Right hindlimb (tissue), 1 donor: ENCODE measurements around the gene OLFM4.

Experiments used
- DNase-seq: peaks from one replicate; pipeline ENCODE4 v3.0.0-alpha.2; 2018

The OLFM4 gene

GRCh38 chr13:53014495-53015443, 13.8 kb upstream of the OLFM4 start:
- DNase-seq, result no peak

- DNase-seq, result no peak
Measured at GRCh38 chr13:53015971-53016370, 12.6 kb upstream of the OLFM4 start.

GRCh38 chr13:53017433-53017970, 11.1 kb upstream of the OLFM4 start:
- no peak for DNase-seq

- DNase-seq, result no peak
Measured at GRCh38 chr13:53018690-53019647, 9.6 kb upstream of the OLFM4 start.

GRCh38 chr13:53020764-53021335, 7.8 kb upstream of the OLFM4 start:
- no peak for DNase-seq

GRCh38 chr13:53023246-53023645, 5.4 kb upstream of the OLFM4 start:
- no peak for DNase-seq

GRCh38 chr13:53028063-53028462, 550 bp upstream of the OLFM4 start:
- DNase-seq, result no peak

- DNase-seq, result no peak
Measured at GRCh38 chr13:53032849-53033248, 4.2 kb downstream of the OLFM4 start.

GRCh38 chr13:53038993-53039392, 10.4 kb downstream of the OLFM4 start:
- DNase-seq, result no peak

- no peak for DNase-seq
Measured at GRCh38 chr13:53041968-53042516, 13.4 kb downstream of the OLFM4 start.

GRCh38 chr13:53042877-53043276, 14.3 kb downstream of the OLFM4 start:
- no peak for DNase-seq

GRCh38 chr13:53043398-53043797, 14.8 kb downstream of the OLFM4 start:
- DNase-seq, result no peak

- DNase-seq, result peak; percentile 89
Measured at GRCh38 chr13:53045189-53045588, 16.6 kb downstream of the OLFM4 start.

- DNase-seq, result no peak
Measured at GRCh38 chr13:53048880-53049279, 20.3 kb downstream of the OLFM4 start.

GRCh38 chr13:53050151-53050550, 21.5 kb downstream of the OLFM4 start:
- no peak for DNase-seq

GRCh38 chr13:53052675-53053074, 24.1 kb downstream of the OLFM4 start:
- no peak for DNase-seq

- DNase-seq, result peak; percentile 53
Measured at GRCh38 chr13:53054569-53054968, 26.0 kb downstream of the OLFM4 start.

- DNase-seq, result no peak
Measured at GRCh38 chr13:53058065-53058679, 29.6 kb downstream of the OLFM4 start.

GRCh38 chr13:53060840-53061490, 32.4 kb downstream of the OLFM4 start:
- no peak for DNase-seq

GRCh38 chr13:53064731-53065130, 36.1 kb downstream of the OLFM4 start:
- peak; percentile 43 for DNase-seq

GRCh38 chr13:53066411-53066810, 37.8 kb downstream of the OLFM4 start:
- no peak for DNase-seq
